NCI-H187 (cell line): ENCODE data around the gene B4GALNT2.
"Not testable (repeated sequence)": the region's sequence is repeated elsewhere in the genome, so short reads cannot be mapped to it uniquely, and the experiment has no call there.

Experiments
- DNase-seq, 2 experiments: peaks; one replicate each; lab custom pipeline; 2025; lab: John Stamatoyannopoulos, UW

B4GALNT2 gene

GRCh38 chr17:49120166-49120565, 12.4 kb upstream of the B4GALNT2 start:
- DNase-seq = no peak

- no peak for DNase-seq
These were observed 10.8 kb upstream of the B4GALNT2 start for GRCh38 chr17:49121696-49122292.

DNA sequence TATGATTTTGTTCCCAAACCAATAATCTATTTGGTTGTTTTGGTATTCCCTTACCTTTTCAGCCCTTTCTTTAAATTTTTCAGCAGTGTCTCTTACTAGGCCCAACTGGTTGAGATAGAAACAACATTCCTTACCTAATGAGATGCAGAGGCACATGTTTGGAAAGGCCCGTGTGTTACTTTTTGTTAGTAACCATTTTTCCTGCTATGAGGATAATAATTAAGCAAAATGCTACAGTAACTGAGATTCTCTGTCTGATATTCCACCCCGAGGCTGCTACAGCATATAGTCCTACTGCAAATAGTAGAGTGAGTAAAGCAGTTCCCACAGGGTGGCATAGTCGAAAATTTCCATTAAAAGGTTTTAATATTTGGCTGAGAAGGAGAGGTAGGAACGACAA, 10.0 kb upstream of the B4GALNT2 start:
- no peak for DNase-seq

DNA sequence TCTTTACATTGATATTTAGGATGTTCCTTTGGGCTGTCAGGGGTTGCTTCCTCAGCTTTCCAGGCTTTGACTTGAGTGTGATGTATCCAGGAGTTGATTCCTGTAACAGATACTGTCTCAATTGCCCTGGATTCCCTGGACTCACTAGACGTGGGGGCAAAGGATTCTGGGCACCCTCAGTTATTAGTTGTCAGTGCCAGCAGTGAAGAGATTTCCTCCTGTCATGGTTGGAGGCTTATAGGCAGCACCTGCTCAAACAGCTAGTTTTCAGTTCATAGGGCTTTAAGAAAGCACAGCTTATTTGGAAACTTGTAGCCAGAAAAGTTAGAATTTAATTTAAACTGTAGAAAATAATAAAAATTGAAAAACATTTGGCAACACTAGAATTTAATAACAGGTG, 9.5 kb upstream of the B4GALNT2 start:
- no peak for DNase-seq

DNA sequence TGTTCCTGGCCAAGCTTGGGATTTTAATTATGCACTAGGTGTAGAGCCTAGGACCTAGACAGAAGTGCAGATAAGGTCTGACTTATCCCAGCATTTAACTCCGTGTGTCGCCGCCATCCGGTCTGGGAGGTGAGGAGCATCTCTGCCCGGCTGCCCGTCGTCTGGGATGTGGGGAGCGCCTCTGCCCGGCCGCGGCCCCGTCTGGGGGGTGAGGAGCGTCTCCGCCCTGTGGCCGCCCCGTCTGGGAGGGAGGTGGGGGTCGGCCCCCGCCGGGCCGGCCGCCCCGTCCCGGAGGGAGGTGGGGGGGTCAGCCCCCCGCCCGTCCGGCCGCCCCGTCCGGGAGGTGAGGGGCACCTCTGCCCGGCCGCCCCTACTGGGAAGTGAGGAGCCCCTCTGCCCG, 7.1 kb upstream of the B4GALNT2 start:
- no peak for DNase-seq

DNA sequence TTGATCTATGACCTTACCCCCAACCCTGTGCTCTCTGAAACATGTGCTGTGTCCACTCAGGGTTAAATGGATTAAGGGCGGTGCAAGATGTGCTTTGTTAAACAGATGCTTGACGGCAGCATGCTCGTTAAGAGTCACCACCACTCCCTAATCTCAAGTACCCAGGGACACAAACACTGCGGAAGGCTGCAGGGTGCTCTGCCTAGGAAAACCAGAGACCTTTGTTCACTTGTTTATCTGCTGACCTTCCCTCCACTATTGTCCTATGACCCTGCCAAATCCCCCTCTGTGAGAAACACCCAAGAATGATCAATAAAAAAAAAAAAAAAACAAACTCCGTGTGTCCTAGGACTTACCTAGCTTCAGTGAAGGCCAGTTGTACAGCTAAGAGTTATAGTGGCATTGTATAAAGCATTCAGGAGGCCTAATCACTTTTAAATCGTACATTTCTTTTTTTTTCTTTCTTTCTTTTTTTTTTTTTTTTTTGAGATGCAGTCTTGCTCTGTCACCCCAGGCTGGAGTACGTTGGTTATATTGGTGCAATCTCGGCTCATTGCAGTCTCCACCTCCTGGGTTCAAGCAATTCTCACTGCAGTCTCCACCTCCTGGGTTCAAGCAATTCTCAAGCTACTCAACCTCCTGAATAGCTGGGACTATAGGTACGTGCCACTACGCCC, 6.2 kb upstream of the B4GALNT2 start:
- not testable (repeated sequence) for DNase-seq

DNA sequence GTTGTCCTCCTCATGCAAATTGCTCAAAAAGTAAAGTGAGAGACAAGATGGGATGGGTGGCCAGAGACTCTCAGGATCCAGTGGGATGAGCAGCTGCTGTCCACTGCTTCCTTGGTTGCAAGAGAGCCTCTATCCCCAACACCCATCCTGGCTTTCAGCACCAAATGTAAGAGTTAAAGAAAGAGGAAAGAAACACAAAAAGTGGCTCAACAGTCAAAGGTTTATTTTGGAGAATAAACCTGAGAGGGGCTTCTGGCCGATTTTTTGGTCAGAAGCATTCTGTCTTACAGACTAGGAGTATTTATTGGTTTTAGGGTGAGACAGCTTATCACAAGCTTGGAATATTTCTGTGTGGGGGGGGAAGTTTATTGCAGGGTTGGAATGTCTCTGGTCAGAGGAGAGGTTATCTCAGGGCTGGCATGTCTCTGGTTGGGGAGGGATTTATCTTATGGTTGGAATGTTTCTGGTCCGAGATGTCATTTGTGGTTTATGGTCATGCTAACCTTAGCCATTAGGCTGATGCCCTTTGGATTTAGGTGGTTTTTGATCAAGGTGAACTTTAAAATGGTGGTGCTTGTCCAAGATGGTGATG, 3.1 kb upstream of the B4GALNT2 start:
- DNase-seq = not testable (repeated sequence)

GRCh38 chr17:49130891-49131290, 1.7 kb upstream of the B4GALNT2 start:
- DNase-seq = no peak

- no peak for DNase-seq
These were observed 261 bp upstream of the B4GALNT2 start for GRCh38 chr17:49132317-49132698.

DNA sequence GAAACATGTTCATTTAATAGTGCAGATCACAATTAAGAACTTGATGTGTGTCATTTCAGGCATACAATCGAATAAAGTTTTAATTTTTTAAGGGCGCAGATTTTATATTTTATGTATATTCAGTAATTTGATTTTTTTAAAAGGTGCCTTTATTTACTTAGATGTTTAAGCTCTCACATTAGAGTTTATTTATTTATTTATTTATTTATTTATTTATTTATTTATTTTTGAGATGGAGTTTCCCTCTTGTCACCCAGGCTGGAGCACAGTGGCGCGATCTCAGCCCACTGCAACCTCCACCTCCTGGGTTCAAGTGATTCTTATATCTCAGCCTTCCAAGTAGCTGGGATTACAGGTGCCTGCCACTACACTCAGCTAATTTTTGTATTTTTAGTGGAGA, 3.8 kb downstream of the B4GALNT2 start:
- no peak for DNase-seq

GRCh38 chr17:49145654-49146053, 13.1 kb downstream of the B4GALNT2 start:
- DNase-seq = not testable (repeated sequence)

- DNase-seq = no peak
These were observed 14.2 kb downstream of the B4GALNT2 start for GRCh38 chr17:49146620-49147306.

- DNase-seq = no peak
These were observed 15.6 kb downstream of the B4GALNT2 start for GRCh38 chr17:49148171-49148570.

DNA sequence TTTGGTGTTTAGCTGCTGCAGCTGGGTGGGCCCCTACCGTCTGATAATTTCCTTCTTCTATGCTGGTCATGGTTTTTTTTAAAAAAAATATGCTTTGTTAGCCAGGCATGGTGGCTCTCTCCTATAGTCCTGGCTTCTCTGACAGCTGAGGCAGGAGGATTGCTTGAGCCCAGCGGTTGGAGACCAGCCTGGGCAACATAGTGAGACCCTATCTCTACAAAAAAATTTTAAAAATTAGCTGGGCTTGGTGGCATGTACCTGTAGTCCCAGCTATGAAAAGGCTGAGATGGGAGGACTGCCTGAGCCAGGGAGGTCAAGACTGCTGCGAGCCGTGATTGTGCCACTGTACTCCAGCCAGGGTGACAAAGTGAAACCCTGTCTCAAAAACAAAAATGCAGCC, 19.4 kb downstream of the B4GALNT2 start:
- no peak for DNase-seq

GRCh38 chr17:49156256-49156655, 23.7 kb downstream of the B4GALNT2 start:
- DNase-seq = peak in 1 of 2 experiments; percentile 43

DNA sequence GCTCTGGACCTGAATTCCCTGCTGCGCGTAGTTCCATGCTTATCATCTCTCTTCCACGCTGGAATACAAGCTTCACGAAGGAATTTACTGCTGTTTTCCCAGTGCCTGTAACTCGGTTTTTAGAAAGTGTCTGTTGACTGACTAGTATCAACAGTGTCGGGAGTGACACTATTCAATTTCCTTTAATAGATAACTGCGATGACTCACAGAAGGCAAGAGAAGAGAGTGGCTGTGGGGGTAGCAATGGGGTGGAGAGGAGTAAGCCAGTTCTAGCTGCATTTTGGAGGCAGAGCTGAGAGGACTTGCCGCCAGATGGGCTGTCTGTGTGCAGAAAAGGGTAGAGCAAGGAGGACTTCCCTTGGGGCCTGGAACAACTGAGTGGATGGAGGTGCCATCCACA, 25.2 kb downstream of the B4GALNT2 start:
- DNase-seq = no peak

DNA sequence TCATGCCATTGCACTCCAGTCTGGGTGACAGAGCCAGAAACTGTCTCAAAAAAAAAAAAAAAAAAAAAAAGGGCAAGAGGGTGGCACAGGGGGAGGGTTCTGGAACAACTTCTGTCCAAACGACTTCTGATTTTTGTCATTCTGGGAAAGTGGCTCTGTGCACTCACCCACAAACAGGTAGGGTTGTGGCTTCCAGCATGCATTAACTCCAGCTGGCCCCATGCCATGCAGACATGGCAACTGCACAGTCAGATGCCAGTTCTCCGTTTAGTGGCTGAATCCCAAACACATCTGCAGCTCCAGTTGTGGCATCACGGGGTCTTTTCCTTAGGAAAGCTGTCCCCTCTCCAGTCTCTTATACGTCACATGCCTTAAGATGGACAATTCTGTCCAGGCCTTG, 30.3 kb downstream of the B4GALNT2 start:
- no peak for DNase-seq

DNA sequence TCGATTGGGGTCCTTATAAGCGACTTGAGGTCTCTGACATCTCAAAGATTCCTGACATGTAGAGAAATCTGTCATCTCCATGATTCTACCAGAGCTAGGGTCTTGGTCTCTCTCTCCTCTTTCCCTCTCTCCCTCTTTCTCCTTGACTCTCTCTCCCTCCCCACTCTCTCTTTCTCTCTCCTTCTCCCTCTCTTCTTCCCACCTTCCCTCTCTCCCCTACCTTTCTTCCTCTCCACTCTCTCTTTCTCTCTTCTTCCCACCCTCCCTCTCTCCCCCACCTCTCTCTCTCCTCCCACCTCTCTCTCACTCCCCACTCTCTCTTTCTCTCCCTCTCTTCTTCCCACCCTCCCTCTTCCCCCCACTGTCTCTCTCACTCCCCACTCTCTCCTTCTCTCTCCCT, 32.6 kb downstream of the B4GALNT2 start:
- DNase-seq = no peak

DNA sequence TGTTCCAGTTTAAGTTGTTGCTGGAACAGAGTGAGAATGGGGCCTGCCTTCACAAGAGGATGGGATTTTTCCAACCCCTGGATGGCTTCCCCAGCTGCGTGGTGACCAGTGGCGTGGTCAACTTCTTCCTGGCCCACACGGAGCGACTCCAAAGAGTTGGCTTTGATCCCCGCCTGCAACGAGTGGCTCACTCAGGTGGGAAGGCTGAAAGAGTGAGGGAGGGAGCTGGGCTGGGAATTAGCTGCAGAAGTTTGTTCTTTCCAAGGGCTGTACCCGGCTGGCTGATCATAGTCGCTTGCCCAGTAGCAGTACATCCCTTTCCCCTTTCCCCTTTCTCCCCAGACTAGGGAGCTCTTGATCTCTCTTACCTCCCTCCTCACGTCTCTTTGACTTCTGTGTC, 36.1 kb downstream of the B4GALNT2 start:
- no peak for DNase-seq

DNA sequence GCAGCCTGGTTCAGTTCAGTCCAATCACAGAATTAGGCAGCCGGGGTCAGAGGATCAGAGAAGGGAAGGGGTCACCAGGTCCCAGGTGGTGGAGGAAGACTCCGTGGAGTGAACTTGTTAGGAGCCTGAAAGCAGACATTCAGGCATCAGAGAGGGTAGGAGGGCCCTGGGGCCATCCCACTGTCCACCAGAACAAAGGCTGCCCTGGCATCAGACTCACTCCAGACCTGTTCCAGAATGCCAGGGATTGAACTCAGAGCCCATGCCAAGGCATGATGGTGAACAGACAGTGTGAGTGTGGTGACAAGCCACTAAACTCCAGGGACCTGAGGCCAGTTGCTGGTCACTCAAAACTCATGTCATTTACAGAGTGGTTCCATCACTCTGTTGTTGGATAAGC, 37.6 kb downstream of the B4GALNT2 start:
- no peak for DNase-seq

DNA sequence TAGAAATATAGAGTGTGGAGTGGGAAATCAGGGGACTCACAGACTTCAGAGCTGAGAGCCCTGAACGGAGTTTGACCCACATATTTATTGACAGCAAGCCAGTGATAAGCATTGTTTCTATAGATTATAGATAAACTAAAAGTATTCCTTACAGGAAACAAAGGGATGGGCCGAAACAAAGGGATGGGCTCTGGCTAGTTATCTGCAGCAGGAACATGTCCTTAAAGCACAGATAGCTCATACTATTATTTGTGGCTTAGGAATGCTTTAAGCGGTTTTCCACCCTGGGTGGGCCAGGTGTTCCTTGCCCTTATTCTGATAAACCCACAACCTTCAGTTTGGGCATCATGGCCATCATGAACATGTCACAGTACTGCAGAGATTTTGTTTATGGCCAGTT, 38.1 kb downstream of the B4GALNT2 start:
- not testable (repeated sequence) for DNase-seq

DNA sequence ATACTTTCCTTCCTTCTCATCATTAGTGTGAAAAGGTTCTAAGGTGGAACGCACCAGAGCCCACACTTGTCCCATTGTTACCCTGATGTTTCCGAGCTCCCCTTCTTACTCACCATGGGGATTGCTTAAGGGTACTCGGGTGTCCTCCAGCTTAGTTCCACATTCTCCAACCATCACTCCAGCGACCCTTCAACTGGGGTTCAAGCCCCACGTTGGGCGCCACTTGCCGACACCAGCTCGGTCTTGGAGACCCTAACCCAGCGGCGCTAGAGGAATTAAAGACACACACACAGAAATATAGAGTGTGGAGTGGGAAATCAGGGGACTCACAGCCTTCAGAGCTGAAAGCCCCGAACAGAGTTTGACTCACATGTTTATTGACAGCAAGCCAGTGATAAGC, 43.4 kb downstream of the B4GALNT2 start:
- DNase-seq = not testable (repeated sequence)

- no peak for DNase-seq
These were observed 47.7 kb downstream of the B4GALNT2 start for GRCh38 chr17:49180303-49180702.
